Hepatocyte (in vitro differentiated cells): ENCODE data around the gene RAI1. TPM values are rescaled to one million over a fixed set of nuclear protein-coding genes. Genes with fewer than 3 reads are reported as not detected.

Experiments used
- DNase-seq: peaks from one replicate; pipeline ENCODE4 v3.0.0-alpha.2; 2016; ENCODE audit warnings: low spot score
- H2AFZ ChIP-seq: fragments of 200-600 bp; sonication (generic); 2 replicates; pipeline ENCODE4 v1.6.0; 2016; ENCODE audit warnings: antibody characterized with exemption, mild to moderate bottlenecking
- H3K27ac ChIP-seq: fragments of 200-600 bp; sonication (generic); 2 replicates; pipeline ENCODE4 v1.5.1; 2016; ENCODE audit warnings: mild to moderate bottlenecking
- H3K27me3 ChIP-seq: fragments of 200-600 bp; sonication (generic); 2 replicates; pipeline ENCODE4 v1.6.1; 2016
- H3K36me3 ChIP-seq: fragments of 200-600 bp; sonication (generic); replicated peaks from 2 replicates; pipeline ENCODE4 v1.5.1; 2016; ENCODE audit warnings: low read depth; ENCODE audit not compliant: insufficient read depth
- H3K4me1 ChIP-seq: fragments of 200-600 bp; sonication (generic); 2 replicates; pipeline ENCODE4 v1.5.1; 2016; ENCODE audit warnings: mild to moderate bottlenecking, moderate library complexity; ENCODE audit not compliant: insufficient read depth
- H3K4me2 ChIP-seq: fragments of 200-600 bp; sonication (generic); 2 replicates; pipeline ENCODE4 v1.6.0; 2016
- H3K4me3 ChIP-seq: fragments of 200-600 bp; sonication (generic); 2 replicates; pipeline ENCODE4 v1.5.1; 2016; ENCODE audit warnings: mild to moderate bottlenecking
- H3K79me2 ChIP-seq: fragments of 200-600 bp; sonication (generic); 2 replicates; pipeline ENCODE4 v1.6.0; 2017; ENCODE audit warnings: mild to moderate bottlenecking
- H3K9me2 ChIP-seq: fragments of 200-600 bp; sonication (generic); replicated peaks from 2 replicates; pipeline ENCODE4 v1.6.0; 2017; ENCODE audit warnings: mild to moderate bottlenecking; ENCODE audit not compliant: insufficient read depth
- H3K9me3 ChIP-seq: fragments of 200-600 bp; sonication (generic); 2 replicates; pipeline ENCODE4 v1.5.1; 2016; ENCODE audit warnings: low read depth, mild to moderate bottlenecking
- H4K20me1 ChIP-seq: fragments of 200-600 bp; sonication (generic); 2 replicates; pipeline ENCODE4 v1.6.0; 2016; ENCODE audit warnings: mild to moderate bottlenecking; ENCODE audit not compliant: insufficient read depth, poor library complexity, severe bottlenecking
- EZH2 ChIP-seq: fragments of 200-600 bp; sonication (generic); IDR thresholded peaks from 2 replicates; pipeline ENCODE4 v1.6.1; 2016; ENCODE audit warnings: antibody characterized with exemption, mild to moderate bottlenecking, borderline replicate concordance
- EZH2phosphoT487 ChIP-seq: fragments of 200-600 bp; sonication (generic); IDR thresholded peaks from one replicate; pipeline ENCODE4 v1.6.1; 2018; ENCODE audit warnings: antibody characterized with exemption, mild to moderate bottlenecking, low read depth, moderate library complexity; ENCODE audit not compliant: unreplicated experiment, severe bottlenecking
- WGBS: methylation state at CpG from one replicate; pipeline ENCODE4 v1.1.6; 2016; ENCODE audit warnings: low lambda C conversion rate; ENCODE audit errors: missing lambda C conversion rate; 5-methylcytosine and 5-hydroxymethylcytosine counted together
- polyA plus RNA-seq: library from polyadenylated mRNA; unstranded; fragments of >200 nt; fragmentation: Nextera tagmentation; extraction: Ambion mirVana; gene quantifications from 2 replicates; pipeline ENCODE4 v1.2.1, GENCODE V29; 2016
- total RNA-seq: library from RNA; depleted of rRNA; stranded (reverse); fragments of >200 nt; gene quantifications from 2 replicates; pipeline ENCODE4 v1.2.3, GENCODE V29; 2014
- TF ChIP-seq, protein P1 (sequence below): fragments of 200-600 bp; sonication (generic); IDR thresholded peaks from 2 replicates; pipeline ENCODE4 v1.5.1; 2016; ENCODE audit warnings: antibody characterized with exemption, mild to moderate bottlenecking; ENCODE audit not compliant: poor library complexity

The RAI1 gene
- total and polyA plus RNA-seq, 2 experiments from 2014 or later = 20.2 to 23.8 TPM

DNA sequence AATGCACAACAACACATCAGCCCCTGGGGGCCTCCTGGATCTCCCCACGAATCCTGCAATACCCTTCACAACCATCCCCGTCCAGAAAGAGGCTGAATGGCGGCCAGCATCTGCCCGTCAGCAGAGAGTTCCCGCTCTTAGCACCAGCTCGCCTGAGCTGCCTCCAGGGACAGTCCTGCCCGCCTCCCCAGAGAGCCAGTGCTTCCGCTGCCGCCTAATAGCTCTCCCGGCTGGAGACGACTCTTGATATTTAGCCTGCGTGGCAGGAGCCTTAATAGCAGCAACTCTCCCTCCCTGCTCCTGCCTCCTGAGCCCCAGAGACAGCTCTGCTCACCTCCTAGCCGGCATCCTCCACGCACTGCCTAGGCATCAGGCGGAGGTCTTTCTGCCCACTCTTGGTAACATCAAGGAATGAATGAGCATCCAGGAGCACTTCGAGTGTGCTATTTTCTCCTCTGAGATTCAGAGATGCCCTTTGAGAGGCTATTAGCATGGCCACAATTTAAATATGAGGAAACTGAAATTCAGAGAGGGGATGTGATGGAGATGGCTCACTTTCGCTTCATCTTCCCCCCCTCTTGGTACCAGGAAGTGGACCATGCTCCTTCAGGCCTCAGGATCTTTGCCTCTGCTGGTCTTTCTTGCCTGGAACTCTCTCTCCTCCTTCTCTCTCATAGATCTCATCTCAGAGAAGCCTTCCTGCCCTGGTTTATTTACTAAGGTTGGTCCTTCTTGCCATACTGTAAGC is 67.9 kb downstream of the RAI1 start:
- TF ChIP-seq, protein P1, sequence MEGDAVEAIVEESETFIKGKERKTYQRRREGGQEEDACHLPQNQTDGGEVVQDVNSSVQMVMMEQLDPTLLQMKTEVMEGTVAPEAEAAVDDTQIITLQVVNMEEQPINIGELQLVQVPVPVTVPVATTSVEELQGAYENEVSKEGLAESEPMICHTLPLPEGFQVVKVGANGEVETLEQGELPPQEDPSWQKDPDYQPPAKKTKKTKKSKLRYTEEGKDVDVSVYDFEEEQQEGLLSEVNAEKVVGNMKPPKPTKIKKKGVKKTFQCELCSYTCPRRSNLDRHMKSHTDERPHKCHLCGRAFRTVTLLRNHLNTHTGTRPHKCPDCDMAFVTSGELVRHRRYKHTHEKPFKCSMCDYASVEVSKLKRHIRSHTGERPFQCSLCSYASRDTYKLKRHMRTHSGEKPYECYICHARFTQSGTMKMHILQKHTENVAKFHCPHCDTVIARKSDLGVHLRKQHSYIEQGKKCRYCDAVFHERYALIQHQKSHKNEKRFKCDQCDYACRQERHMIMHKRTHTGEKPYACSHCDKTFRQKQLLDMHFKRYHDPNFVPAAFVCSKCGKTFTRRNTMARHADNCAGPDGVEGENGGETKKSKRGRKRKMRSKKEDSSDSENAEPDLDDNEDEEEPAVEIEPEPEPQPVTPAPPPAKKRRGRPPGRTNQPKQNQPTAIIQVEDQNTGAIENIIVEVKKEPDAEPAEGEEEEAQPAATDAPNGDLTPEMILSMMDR = no peak
- no peak for TF ChIP-seq EZH2phosphoT487
- TF ChIP-seq EZH2 = no peak
- Histone ChIP-seq H3K9me3 (no peaks in the 10 kb centered on the region), H3K4me3 (no peak overlapping the region), H3K9me2 (no peaks in the 10 kb centered on the region), H4K20me1 (peaks cover 40% of the 10 kb centered on the region), H3K4me1 (peaks cover 19% of the 10 kb centered on the region), H3K36me3 (no peaks in the 10 kb centered on the region), H3K4me2 (no peak overlapping the region), H2AFZ (no peak overlapping the region), H3K79me2 (peaks cover 89% of the 10 kb centered on the region), H3K27me3 (no peaks in the 10 kb centered on the region), H3K27ac (peak overlapping the region; percentile 42)
- DNase-seq = no peak
- 79% methylated on average over 17 of the region's 17 CpGs for WGBS

DNA sequence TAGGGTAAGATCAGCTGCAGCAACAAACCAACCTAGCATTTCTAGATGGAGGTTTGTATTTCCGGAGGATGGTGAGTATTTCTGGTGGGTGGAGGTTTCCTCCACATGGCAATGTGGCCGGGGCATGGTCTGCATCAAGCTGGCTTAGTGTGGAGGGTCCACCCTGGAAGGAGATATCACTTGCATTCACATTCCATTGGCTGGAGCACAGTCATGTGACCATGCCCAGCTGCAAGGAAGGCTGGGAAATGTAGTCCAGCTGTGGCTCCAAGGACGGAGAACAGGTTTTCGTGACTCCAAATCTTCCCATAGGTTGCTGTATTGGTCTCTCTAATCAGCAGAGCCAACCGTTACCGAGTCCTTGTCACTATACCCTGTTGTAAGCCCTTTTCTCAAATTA is 68.7 kb downstream of the RAI1 start:
- H4K20me1 ChIP-seq = peaks cover 36% of the 10 kb centered on the region
- H3K79me2 ChIP-seq = peaks cover 90% of the 10 kb centered on the region
- WGBS = 32% methylated on average over 6 of the region's 6 CpGs
- no peak overlapping the region for H3K4me3 ChIP-seq
- H3K36me3 ChIP-seq = no peaks in the 10 kb centered on the region
- H3K4me2 ChIP-seq = no peak overlapping the region
- no peaks in the 10 kb centered on the region for H3K9me3 ChIP-seq
- H3K27ac ChIP-seq = peak overlapping the region; percentile 42
- peak; percentile 70 for DNase-seq
- TF ChIP-seq, protein P1 = no peak
- TF ChIP-seq EZH2 (no peak), EZH2phosphoT487 (no peak)
- H3K4me1 ChIP-seq = peaks cover 19% of the 10 kb centered on the region
- no peaks in the 10 kb centered on the region for H3K27me3 ChIP-seq
- H2AFZ ChIP-seq = no peak overlapping the region
- H3K9me2 ChIP-seq = no peaks in the 10 kb centered on the region

DNA sequence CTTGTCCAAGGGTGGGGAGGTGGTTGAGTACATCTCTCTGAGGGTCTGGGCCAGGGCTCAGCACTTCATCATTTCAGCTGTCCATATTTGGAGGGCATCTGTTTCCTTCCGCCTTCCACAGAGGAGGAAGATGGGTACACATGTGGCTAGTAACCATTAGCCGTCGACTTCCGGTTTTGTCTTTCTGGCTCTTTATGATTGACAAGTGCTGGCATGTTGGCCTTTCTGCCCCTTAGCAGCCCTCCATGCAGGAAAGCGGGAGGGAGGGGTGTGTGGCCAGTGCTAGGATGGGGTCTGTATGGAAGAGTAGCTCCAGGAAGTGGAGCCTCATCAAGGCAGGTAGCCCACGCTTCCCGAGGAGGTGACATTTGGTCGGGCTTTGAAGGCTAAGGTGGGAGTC is 69.6 kb downstream of the RAI1 start:
- no peak overlapping the region for H3K4me2 ChIP-seq
- H3K27ac ChIP-seq = peak overlapping the region; percentile 69
- H3K9me3 ChIP-seq = no peaks in the 10 kb centered on the region
- peaks cover 90% of the 10 kb centered on the region for H3K79me2 ChIP-seq
- TF ChIP-seq, protein P1 = no peak
- TF ChIP-seq EZH2 = no peak
- TF ChIP-seq EZH2phosphoT487 = no peak
- no peak overlapping the region for H2AFZ ChIP-seq
- no peaks in the 10 kb centered on the region for H3K36me3 ChIP-seq
- peaks cover 30% of the 10 kb centered on the region for H4K20me1 ChIP-seq
- no peak overlapping the region for H3K4me3 ChIP-seq
- DNase-seq = no peak
- peaks cover 19% of the 10 kb centered on the region for H3K4me1 ChIP-seq
- WGBS = 84% methylated on average over 8 of the region's 8 CpGs
- H3K9me2 ChIP-seq = no peaks in the 10 kb centered on the region
- H3K27me3 ChIP-seq = no peaks in the 10 kb centered on the region
